ENCODE results near the gene CIB4.

Gene CIB4

DNA sequence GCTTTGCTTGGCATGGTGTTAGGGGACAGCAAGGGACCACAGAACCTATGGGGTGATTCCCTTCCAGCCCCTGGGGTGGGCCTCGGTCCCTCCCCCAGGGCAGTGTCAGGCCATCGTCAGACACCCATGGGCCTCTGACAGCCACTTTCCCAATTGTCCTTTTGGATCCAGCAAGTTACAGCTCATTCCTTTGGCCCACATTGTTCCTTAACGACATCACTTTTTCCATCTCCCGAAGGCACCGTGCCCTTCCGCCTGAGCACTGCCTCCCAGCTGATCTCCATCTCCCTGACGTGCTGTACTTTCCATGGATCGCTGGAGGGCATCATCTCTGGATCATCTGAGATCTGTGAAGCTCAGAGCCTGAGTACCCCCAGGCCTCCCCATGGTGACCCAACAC is 41.0 kb upstream of the CIB4 start:
- no peak overlapping the region for H3K4me3 ChIP-seq (ENCODE audit: low read depth, low read length)
- TF ChIP-seq, protein P1, sequence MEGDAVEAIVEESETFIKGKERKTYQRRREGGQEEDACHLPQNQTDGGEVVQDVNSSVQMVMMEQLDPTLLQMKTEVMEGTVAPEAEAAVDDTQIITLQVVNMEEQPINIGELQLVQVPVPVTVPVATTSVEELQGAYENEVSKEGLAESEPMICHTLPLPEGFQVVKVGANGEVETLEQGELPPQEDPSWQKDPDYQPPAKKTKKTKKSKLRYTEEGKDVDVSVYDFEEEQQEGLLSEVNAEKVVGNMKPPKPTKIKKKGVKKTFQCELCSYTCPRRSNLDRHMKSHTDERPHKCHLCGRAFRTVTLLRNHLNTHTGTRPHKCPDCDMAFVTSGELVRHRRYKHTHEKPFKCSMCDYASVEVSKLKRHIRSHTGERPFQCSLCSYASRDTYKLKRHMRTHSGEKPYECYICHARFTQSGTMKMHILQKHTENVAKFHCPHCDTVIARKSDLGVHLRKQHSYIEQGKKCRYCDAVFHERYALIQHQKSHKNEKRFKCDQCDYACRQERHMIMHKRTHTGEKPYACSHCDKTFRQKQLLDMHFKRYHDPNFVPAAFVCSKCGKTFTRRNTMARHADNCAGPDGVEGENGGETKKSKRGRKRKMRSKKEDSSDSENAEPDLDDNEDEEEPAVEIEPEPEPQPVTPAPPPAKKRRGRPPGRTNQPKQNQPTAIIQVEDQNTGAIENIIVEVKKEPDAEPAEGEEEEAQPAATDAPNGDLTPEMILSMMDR (IDR thresholded peaks at IDR 0.05; ENCODE audit: borderline replicate concordance, insufficient read depth, low read depth, low read length) = no peak

DNA sequence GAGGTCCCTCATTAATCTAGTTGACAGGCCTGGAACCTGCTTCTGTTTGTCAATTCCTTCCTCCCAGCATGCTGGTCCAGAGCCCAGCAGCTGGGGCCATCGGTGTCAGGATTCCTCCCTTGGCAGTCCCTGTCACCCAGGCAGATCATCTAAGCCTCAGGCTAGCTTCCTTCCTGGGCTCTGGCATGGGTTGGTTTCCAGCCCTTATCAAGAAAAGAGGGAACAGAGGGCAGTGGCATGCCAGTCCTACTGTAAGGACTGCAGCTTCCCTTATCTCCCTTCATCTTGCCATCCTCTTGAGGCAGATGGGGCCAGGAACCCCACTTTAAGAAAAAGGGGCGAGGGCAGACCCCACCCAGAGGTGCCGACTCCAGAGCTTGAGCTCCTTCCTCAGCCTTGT is 40.5 kb upstream of the CIB4 start:
- H3K4me3 ChIP-seq (ENCODE audit: low read depth, low read length) = no peak overlapping the region
- TF ChIP-seq, protein P1 (IDR thresholded peaks at IDR 0.05; ENCODE audit: borderline replicate concordance, insufficient read depth, low read depth, low read length) = no peak

DNA sequence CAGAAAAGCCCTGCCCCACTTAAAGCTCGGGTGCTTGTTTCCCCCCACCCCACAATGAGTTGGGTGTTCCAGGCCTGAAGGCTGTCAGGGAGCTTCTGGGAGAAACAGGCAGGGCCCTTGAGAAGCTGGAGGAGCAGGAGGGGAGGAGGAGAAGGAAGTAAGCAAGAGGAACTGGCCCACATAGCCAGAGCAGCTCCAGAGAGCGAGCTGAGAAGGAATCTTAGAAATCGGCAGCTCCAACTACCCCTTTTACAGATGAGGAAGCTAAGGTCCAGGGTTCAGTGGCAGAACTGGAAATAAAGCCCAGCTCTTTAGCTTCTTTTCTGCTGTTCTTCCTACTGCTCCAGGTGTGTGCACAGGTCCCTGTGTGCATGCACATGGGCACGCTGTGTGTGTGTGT is 38.7 kb upstream of the CIB4 start:
- TF ChIP-seq, protein P1 (IDR thresholded peaks at IDR 0.05; ENCODE audit: borderline replicate concordance, insufficient read depth, low read depth, low read length) = no peak

DNA sequence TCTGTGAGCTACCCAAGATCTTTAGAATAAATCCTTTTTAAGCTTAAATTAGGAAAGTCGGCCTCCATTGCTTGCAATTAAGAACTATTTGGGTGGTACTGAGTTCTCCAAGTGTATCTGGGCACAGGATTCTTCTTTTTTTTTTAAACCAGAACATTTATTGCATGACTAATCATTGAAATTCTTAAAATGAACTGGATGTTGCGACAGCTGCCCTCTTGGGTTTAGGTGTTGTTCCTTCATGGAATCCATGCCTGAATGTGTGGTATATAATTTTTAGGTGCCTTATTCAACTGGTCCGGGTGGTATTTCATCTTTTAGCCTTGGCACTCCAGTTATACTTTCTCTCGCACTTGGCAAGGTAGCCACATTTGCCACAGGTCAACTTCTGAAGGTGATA is 36.9 kb upstream of the CIB4 start:
- TF ChIP-seq, protein P1 (IDR thresholded peaks at IDR 0.05; ENCODE audit: borderline replicate concordance, insufficient read depth, low read depth, low read length) = no peak
- no peak overlapping the region for H3K4me3 ChIP-seq (ENCODE audit: low read depth, low read length)

More for the DNA sequence above, 38.7 kb upstream of the CIB4 start:
- no peak overlapping the region for H3K4me3 ChIP-seq (ENCODE audit: low read depth, low read length)

DNA sequence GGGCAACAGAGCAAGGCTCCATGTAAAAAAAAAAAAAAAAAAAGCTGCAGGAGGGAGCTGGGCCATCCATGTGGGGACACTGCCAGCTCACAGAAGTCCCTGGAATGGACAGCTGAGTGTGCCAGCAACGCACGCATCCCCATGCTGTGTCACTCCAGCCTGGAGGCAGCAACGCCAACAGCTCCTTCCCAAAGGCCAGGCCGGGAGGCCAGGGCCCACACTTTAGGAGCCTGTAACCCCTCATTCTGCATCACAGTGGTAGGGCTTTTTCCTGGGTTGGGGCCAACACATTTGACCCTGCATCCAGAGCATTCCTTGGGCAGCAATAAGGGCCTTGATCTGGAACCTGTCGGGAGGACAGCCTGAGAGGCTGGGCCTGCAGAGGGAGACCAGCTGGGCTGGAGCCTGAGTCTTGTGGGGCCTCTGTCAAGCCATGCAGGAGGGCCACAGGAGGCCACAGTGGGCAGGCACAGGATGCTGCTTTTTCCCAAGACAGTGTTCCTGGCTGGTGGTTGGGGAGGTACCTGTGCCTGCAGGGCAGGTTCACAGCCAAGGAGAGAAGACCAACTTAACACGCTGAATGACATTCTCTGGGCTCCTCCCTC is 34.6 kb upstream of the CIB4 start:
- H3K4me3 ChIP-seq (ENCODE audit: low read depth, low read length) = no peak overlapping the region
- TF ChIP-seq, protein P1 (IDR thresholded peaks at IDR 0.05; ENCODE audit: borderline replicate concordance, insufficient read depth, low read depth, low read length) = no peak

DNA sequence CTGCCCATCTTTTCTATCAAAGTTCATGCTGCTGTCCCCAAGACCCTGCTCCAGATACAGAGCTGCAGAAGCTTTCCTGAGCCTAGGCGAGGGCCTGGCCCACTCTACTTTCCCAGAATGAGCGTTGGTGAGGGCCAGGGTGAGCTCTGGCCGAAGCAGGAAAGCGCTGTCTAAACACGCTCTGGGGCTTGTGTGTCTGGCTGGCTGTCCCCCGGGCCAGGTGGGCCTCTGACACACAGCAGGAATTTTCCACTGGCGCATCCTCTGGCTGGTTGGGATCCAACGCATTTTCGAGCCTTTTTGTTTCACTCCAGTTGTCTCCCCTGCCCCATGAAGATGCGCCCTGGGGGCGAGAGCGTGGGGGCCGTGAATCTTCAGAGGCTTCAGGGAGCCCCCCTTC is 33.6 kb upstream of the CIB4 start:
- TF ChIP-seq, protein P1 (IDR thresholded peaks at IDR 0.05; ENCODE audit: borderline replicate concordance, insufficient read depth, low read depth, low read length) = no peak

DNA sequence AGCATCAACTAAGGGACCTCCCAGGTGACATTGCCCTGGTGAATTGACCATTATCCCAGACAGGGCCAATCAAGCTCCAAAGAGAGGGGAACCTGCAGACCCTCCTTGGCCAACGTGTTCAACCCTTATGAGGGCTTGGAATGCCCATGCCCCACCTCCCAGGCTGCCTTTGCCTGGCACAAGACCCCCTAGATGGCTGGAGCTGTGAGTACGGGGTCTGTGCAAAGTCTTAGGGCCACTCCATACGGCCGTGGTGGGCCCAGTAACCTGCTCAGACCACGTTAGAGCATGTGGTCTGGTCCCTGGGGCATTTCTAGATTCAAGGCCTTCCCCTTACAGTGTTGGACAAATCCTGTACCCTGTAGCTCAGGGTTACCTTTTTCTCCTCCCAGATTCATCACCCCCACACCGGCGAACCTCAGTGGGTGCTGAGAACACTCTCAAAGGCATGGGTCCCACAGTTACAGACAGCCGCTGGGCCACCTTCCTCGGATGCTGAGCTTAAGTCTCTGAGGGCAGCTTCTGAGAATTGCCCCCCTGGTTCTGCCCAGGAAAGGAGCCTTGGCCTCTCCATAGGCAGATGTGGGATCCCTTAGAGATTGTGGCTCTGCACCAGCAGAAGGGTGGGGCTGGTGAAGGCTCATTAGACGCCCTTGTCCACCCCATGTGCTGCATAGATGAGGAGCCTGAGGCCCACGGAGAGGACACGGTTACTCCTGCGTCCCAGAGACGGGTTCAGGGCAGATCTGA is 33.0 kb upstream of the CIB4 start:
- TF ChIP-seq, protein P1 (IDR thresholded peaks at IDR 0.05; ENCODE audit: borderline replicate concordance, insufficient read depth, low read depth, low read length) = no peak
- no peak overlapping the region for H3K4me3 ChIP-seq (ENCODE audit: low read depth, low read length)

More for the DNA sequence above, 33.6 kb upstream of the CIB4 start:
- no peak overlapping the region for H3K4me3 ChIP-seq (ENCODE audit: low read depth, low read length)

Data from GM12875 (cell line).